PFSK-1 (cell line): ENCODE results near the gene WASHC4.

ENCODE experiments used
- FOXP2 ChIP-seq: optimal IDR thresholded peaks from 2 replicates; pipeline ENCODE3; 2011; ENCODE audit warnings: borderline replicate concordance, control low read depth, inconsistent platforms; ENCODE audit not compliant: insufficient read depth; ENCODE audit errors: extremely low read length, extremely low read depth
- POLR2AphosphoS5 ChIP-seq: IDR thresholded peaks from 2 replicates; pipeline ENCODE4 v1.6.1; 2012; ENCODE audit warnings: low read depth, mild to moderate bottlenecking, control low read depth, low read length, moderate library complexity
- SIN3A ChIP-seq: IDR thresholded peaks from 2 replicates; pipeline ENCODE4 v1.6.1; 2012; ENCODE audit warnings: mild to moderate bottlenecking, low read length, moderate library complexity, borderline replicate concordance; ENCODE audit not compliant: insufficient read depth
- TAF1 ChIP-seq: IDR thresholded peaks from 2 replicates; pipeline ENCODE4 v1.6.1; 2012; ENCODE audit warnings: low read length, control low read depth, borderline replicate concordance; ENCODE audit not compliant: insufficient read depth
- TF ChIP-seq, protein P1 (sequence below), 2 experiments: IDR thresholded peaks; 2 replicates each; pipeline versions ENCODE4 v1.6.1 to v1.8.0; 2011 to 2012; ENCODE audit warnings: low read depth in 2 of 2, low read length in 2 of 2, control low read depth in 1 of 2, inconsistent platforms in 1 of 2, mild to moderate bottlenecking in 1 of 2, moderate library complexity in 1 of 2; ENCODE audit not compliant: insufficient read depth in 1 of 2

WASHC4 gene

DNA sequence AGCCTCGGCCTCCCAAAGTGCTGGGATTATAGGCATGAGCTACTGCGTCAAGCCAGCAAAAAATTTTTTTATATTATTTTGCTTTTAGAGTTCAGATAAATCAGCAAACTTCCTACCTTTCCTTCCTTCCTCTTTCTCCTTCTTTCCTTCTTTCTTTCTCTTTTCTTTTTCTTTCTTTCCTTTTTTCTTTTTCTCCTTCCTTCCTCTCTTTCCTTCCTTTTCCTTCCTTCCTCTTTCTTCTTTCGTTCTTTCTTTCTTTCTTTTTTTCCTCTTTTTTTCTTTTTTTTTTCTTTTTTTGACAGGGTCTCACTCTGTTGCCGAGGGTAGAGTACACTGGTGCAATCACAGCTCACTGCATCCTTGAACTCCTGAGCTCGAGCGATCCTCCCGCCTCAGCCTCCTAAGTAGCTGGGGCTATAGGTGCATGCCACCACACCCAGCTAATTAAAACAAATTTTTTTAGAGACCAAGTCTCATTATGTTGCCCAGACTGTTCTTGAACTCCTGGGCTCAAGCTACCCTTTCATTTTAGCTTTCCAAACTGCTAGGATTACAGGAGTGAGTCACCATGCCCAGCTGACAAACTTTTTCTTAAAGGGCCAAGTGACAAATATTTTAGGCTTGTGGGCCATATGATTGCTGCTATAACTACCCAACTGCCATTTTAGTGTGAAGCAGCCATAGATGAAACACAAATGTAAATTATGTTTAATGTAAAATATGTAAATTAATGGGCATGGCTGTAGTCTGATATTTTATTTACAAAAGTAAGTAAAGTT lies 7.1 kb upstream of the WASHC4 start:
- no peak for TF ChIP-seq SIN3A
- no peak for TF ChIP-seq POLR2AphosphoS5
- no peak for TF ChIP-seq TAF1
- no peak for TF ChIP-seq FOXP2

GRCh38 chr12:105100998-105101397 lies 6.5 kb upstream of the WASHC4 start:
- no peak for TF ChIP-seq SIN3A
- TF ChIP-seq, protein P1, sequence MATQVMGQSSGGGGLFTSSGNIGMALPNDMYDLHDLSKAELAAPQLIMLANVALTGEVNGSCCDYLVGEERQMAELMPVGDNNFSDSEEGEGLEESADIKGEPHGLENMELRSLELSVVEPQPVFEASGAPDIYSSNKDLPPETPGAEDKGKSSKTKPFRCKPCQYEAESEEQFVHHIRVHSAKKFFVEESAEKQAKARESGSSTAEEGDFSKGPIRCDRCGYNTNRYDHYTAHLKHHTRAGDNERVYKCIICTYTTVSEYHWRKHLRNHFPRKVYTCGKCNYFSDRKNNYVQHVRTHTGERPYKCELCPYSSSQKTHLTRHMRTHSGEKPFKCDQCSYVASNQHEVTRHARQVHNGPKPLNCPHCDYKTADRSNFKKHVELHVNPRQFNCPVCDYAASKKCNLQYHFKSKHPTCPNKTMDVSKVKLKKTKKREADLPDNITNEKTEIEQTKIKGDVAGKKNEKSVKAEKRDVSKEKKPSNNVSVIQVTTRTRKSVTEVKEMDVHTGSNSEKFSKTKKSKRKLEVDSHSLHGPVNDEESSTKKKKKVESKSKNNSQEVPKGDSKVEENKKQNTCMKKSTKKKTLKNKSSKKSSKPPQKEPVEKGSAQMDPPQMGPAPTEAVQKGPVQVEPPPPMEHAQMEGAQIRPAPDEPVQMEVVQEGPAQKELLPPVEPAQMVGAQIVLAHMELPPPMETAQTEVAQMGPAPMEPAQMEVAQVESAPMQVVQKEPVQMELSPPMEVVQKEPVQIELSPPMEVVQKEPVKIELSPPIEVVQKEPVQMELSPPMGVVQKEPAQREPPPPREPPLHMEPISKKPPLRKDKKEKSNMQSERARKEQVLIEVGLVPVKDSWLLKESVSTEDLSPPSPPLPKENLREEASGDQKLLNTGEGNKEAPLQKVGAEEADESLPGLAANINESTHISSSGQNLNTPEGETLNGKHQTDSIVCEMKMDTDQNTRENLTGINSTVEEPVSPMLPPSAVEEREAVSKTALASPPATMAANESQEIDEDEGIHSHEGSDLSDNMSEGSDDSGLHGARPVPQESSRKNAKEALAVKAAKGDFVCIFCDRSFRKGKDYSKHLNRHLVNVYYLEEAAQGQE (IDR thresholded peaks at IDR 0.05; ENCODE audit: insufficient read depth in 1 of 2, low read depth in 2 of 2, low read length in 2 of 2), result no peak
- TF ChIP-seq FOXP2, result no peak
- no peak for TF ChIP-seq TAF1
- TF ChIP-seq POLR2AphosphoS5, result no peak

GRCh38 chr12:105102673-105103072 lies 4.9 kb upstream of the WASHC4 start:
- no peak for TF ChIP-seq TAF1
- no peak for TF ChIP-seq POLR2AphosphoS5
- TF ChIP-seq, protein P1 (IDR thresholded peaks at IDR 0.05; ENCODE audit: insufficient read depth in 1 of 2, low read depth in 2 of 2, low read length in 2 of 2), result no peak
- TF ChIP-seq FOXP2, result no peak
- no peak for TF ChIP-seq SIN3A

DNA sequence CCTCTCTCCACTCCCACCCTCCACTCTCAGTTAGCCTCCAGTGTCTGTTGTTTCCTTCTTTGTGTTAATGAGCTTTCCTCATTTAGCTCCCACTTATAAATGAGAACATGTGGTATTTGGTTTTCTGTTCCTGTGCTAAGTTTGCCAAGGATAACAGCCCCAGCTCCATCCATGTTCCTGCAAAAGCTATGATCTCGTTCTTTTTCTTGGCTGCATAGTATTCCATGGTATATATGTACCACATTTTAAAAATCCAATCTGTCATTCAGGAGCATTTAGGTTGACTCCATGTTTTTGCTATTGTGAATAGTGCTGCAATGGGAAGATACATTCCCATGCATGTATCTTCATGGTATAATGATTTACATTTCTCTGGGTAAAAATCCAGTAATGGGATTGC lies 2.8 kb upstream of the WASHC4 start:
- TF ChIP-seq SIN3A, result no peak
- no peak for TF ChIP-seq TAF1
- TF ChIP-seq, protein P1 (IDR thresholded peaks at IDR 0.05; ENCODE audit: insufficient read depth in 1 of 2, low read depth in 2 of 2, low read length in 2 of 2), result no peak
- no peak for TF ChIP-seq FOXP2
- no peak for TF ChIP-seq POLR2AphosphoS5

GRCh38 chr12:105106621-105107020 lies 910 bp upstream of the WASHC4 start:
- TF ChIP-seq POLR2AphosphoS5 (no peak), SIN3A (no peak), TAF1 (no peak), FOXP2 (no peak)
- TF ChIP-seq, protein P1 (IDR thresholded peaks at IDR 0.05; ENCODE audit: insufficient read depth in 1 of 2, low read depth in 2 of 2, low read length in 2 of 2), result no peak
